SIG-M5 (cell line): ENCODE data around the gene CLSTN2.

Experiments used
- DNase-seq: peaks from one replicate; lab custom pipeline; 2025; lab: John Stamatoyannopoulos, UW

The CLSTN2 gene

DNA sequence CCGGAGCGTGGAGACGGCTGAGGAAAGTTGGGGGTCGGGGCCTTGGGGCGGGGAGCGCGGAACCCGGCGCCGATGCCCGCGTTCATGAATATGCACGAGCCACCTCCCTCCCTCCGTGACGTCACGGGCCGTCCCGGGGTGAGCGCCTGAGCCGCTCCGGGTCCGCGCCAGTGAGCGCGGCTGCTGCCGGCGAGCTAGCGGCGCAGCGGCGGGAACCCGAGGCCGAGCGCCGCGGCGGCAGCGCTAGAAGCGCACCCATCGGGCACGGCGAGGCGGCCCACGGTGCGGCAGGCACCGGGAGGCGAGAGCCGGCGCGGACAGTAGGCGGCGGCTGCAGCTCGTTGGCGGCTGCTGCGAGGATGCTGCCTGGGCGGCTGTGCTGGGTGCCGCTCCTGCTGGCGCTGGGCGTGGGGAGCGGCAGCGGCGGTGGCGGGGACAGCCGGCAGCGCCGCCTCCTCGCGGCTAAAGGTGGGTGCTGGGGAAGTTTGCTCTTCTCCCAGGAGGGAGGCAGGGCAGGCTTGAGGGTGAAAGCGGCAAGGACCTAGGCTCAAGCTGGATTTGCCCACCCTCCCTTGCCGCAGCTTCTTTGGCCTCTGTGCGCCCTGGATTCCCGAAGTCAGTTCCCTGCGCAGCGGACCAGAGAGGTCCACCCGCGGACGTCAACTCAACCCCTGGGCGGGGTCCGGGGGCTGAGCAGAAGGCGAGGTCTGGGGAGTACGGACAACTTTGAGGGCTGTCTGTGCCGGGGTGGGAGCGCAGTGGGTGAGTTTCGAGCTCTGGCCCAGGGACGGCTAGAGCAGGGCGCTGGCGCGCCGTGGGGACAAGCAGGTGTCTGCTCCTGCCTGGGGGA, at the start of gene CLSTN2:
TSS of gene CLSTN2 (plus strand) at position 170 of the 850 bp plus-strand sequence.
- DNase-seq: no peak

DNA sequence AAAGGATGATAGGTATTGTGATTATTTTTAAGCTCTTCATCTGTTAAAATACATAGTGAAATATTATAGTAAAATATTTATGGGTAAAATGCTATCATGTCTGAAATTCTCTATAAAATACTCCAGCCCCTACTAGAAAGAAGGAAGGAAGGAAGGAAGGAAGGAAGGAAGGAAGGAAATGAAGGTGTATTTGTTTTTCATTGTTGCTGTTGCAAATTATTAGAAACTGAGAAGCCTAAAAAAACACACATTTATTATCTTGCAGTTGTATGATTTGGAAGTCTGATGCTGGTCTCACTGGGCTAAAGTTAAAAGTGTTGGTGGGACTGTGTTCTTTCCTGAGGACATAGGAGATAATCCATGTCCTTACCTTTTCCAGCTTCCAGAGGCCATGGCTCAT, 47.6 kb upstream of the CLSTN2 start:
- DNase-seq: no peak

DNA sequence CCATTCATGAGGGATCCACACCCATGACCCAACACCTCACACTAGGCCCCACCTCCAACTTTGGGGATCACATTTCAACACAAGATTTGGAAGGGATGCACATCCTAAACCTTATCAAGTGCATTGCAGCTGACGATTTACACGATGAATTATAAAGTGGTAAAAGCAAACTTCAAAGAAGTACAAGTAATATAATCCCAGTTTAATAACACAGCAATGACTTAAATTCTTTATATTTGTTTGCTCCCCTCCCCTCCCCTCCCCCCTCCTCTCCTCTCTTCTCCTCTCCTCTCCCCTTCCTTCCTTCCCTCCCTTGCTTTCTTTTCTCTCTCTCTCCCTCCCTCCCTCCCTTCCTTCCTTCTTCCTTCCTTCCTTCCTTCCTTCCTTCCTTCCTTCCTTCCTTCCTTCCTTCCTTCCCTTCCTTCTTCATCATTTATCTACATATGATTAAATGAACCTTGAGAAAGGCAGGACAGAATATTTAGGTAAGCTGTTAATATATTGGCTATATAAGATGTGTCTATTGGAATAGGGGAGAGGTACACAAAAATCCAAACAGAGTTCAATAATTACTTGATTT, 46.3 kb upstream of the CLSTN2 start:
- DNase-seq: no peak

DNA sequence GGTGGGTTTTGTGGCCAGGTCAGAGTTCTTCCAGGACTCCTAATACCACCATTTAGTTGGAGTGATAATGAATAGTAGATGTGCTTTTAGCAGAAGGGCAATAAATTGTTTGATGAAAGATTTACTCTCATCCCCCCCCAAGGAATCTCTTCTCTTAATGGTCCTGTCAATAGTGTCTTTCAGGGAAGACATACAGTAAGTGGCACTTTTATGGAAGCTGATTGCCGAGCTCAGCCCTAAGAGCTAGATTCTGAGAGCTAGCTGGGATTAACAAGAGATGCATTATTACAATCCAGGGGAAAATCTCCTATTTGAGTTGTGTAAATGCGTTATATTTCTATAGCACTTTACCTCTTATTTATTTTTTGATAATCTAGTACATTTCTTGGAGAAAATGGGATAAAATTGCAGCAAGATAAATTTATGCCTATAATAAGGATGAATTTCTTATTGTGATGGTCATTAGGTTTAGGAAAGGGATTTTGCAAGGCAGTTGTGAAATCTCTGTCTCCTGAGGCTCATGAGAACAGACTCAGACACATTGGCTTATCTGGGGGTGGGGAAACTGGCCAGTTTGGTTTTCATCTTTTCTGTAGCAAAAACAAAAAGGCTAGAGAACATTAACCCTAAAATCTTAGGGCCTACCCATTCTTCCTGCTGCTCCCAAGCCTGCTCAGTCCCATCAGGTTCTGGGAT, 41.6 kb upstream of the CLSTN2 start:
- no peak for DNase-seq

DNA sequence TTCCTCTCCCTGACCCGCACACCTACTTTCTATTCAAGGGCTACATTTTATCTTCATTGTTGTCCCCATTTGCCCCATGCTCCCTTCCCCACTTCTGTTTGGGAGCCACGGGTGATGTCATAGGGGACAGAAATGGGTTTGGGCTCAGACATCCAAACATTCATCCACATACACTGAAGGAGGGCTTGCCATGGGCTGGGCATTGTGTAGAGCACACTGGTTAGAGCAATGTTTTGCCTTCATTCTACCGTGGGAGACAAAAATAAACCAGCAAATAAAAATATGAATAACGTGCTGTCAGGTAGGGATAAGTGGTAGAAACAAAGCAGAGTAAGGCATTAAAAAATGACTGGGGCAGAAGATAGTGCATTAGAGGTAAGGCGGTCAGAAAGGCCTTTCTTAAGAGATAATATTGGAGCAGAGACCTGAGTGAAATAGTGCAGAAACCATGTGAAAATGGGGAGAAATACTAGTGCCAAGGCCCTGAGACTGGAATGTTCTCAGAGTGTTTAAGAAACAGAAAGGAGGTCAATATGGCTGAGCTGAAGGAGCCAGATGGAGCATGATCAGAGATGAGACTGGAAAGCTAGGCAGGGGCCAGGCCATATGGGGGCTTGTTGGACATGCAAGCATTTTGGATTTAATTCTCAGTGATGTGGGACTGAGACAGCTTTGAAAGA, 40.9 kb upstream of the CLSTN2 start:
- no peak for DNase-seq

DNA sequence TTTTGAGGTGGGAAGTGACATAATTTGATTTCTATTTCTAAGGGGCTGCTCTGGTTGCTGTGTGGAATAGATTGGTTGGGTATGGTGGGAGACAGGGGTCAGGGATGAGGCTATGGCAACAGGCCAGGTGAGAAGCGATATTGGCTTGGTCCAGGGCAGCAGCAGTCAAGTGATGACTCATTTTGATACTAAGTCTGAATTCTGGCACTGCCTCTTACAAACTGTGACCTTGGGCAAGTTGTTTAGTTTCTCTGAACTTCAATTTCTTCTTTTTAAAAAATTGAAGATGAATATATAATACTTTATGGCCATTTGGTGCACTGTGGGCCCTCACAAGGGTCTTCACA, 40.4 kb upstream of the CLSTN2 start:
- DNase-seq: no peak

DNA sequence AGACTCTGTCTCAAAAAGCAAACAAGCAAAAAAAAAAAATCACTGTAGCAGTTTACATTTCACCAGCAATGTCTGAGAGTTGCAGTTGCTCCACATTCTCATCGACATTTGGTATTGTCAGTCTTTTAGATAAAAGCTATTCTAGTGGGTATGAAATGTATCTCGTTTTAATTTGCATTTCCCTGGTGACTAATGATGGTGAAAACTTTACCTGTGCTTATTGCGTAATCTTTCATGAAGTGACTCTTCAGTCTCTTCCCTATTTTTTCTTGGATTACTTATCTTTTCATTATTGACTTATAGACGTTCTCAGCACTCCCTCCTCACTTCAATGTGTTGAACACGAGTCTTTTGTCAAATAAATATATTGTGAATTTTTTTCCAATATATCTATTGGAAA, 37.2 kb upstream of the CLSTN2 start:
- no peak for DNase-seq

DNA sequence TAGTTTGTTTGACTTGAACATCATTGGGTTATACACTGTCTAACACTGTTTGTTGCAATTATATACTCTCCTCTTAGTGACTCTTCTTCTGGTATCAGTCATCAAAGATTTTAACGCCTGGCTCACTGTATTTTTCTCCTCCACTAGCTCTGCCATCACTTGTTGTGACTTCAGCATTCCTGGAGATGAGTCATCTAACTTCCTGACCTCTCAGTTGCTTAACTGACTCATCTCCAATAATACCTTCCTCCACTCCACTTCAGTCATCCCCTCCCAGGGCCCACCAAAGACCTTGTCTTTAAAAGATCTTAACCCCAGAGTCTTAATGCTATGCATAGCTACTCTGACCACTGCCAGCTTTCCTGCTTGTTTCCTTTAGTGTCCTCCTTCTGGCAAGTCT, 28.6 kb upstream of the CLSTN2 start:
- no peak for DNase-seq

DNA sequence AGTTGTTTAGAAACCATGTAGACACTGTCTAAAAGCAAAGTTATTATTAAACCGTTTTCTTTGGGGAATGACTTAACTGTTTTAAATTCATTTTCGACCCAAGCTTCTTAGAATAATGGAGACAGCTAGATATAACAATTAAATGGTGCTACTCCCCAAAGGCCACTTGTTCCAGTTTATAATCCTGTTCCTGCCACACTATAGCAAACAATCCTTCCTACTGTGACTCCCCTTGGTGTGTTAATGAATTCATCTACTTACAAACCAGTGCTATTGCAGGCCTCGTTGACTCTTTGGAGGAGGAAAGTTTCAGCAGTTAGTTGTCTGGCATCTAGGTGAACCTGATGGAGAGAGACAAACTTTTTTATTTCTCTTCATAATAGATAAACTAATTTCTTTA, 25.2 kb upstream of the CLSTN2 start:
- no peak for DNase-seq

DNA sequence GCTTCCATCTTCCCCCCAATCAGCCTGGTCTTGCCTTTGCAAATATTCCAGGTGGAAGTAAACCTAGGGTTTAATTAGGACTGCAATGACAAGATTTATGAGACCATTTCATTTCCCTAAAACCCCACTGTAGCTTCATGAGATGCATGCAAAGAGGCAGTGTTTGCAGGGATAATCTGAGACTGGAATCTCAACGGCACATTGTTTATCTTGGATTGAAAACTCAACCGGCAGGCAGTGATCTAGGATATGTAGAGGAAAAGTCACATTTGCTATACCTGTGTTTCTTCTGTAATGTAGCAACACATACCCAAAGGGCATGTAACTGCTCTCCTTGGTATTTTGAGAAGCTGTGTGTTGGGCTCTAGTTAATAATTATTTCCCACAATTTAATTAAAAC, 18.7 kb upstream of the CLSTN2 start:
- DNase-seq: no peak

DNA sequence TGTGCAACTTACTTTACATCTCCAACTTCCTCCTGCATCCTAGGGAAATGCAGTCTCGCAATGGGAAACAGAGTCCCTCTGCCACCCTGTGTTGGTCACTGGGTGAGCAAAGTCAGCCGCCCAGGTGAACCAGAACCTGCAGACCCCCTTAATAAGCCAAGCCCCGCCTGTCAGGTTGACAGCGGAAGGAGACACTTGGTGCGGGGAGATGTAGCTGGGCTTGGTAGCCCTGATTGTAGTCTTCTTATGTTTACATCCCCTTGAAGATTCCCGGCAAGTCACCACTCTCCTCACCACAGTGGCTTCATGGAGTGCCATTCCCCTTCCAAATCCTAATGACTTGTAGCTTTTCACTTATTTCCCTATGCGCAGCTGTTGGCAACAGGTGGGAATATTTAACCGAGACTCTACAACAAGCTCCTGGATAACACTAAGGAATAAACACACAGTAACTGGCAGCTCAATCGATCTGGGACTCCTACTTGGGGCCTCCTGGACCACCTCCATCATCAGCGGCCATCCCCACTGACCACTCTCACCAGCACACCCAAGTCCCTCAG, 17.7 kb upstream of the CLSTN2 start:
- DNase-seq: no peak

DNA sequence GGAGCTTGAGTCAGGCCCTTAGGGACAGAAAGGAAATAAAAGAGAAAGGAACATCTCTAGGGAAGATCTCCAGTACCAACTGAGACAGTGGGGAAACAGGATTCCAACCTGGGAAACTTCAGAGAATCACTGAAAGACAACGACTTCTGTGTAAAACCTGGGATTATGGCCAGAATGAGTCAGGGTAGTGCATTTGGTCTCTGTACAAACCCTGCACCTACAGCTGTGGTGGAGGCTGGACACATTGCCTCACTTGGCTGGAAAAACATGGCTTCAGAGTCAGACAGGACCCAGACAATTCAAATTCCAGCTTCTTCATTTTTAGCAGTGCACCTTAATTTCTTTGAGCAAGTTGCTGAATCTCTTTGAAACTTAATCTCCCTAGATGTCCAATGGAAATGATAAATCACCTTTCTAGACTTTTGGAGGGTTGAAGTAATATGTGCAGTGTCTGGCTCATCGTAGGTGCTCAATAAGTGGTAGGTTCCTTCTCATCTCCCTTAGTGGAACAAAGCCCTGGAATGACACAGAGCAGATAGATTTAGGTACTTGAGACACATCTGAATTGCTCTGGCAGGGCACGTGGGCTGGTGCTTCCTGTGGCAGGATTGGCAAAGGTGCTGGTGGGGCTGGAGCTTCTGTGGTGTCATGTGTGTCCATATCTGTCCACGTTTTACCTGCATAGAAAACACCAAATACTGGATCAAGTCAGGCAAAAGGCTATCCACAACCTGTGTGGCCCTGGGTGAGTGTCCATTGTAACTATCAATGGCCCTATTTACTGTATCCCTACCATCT, 6.1 kb upstream of the CLSTN2 start:
- DNase-seq: no peak

DNA sequence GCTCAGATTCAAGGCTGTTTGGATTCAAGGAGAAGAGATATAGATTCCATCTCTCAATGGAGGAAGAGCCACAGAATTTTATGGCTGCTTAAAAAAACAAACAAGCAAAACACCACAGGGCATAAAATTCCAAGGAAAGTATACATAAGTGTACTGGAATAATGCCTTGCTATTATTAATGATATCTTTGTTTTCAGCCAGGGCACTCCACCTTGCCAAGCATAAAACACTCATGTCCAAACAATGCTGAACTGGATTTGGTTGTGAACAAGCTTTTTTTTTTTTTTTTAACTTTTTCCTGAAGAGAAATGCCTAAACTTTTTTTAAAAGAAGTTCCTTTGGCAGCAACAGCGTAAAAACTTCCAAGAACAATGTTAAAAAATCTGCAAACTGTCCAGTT, 4.8 kb upstream of the CLSTN2 start:
- DNase-seq: no peak

DNA sequence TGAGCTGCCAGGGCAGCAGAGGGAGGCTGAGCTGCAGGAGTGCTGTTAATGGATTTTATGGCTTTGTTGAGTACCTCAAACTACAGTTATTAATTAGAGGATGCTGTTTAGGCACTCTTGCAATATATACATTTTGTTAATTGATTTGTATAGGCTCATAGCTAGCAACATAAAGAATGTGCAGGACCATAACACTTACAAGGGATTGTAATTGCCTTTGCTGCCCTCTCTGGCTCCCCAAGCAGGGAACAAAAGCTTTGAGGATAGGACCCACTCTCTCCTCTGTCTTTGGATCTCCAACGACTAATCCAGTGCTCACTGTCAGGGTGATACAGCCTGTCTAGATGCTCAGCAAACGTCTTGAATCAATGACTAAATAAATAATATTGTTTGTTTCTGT, 1.2 kb upstream of the CLSTN2 start:
- no peak for DNase-seq

DNA sequence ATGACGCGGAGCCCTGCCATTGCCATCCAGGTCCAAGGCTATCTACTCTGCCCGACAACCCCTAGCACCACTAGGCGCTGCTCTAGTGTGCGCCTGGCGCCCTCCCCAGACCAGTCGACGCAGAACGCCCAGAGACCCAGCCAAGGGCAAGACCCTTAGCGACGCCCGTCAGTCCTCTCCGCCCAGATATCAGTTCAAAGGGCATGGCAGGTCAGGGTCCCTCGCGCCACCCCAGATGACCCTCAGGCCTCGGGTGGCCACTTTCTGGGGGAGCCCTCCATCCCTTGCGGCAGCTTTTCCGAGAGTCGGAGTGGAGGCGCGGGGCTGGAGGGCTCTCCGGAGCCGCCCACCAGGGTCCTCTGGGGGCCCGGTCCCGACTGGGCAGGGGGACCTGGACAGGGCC, 371 bp upstream of the CLSTN2 start:
- no peak for DNase-seq

DNA sequence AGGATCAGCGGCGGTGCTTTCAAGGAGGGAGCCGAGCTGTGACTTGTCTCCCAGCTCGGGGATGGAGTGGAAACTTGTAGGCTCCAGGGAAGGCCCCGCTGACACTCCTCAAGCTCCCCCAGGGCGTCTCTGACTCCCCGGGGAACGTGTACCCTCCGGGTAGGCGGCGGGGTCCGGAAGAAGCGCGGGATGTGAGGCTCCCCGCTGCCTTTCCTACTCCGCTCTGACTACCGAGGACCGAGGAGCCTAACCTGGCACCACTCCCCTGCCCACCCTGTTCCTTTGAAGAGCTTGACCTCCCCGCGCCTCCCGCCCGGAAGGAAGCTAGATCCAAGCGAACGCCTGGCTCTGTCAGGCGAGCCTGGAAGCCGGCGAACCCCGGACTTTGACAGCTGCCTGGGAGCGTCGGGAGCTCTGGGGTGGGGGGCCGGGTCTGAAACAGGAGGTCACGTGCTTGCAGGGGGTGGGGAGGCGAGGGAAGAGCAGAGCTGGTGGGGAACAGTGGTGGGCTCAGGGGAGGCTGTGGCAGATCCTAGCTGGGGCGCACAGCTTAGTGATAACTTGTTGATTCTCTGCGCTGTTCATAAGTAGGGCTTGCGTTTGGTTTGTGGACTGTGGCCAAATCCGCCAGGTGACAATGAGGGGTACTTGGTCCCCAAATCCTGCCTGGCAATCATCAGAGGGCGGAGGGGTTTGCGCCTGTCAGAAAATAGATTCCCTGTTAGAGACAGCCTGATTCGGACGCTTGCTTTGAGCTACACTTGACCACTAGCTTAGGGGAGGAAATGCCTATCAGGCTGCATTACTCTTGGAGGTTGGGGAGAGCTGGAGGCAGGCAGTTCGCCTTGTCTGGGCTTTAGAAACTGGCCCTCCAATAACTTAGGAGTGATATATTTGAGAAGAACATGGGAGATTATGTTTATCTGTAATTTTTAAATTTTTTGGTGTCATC, 1.2 kb downstream of the CLSTN2 start:
- no peak for DNase-seq

DNA sequence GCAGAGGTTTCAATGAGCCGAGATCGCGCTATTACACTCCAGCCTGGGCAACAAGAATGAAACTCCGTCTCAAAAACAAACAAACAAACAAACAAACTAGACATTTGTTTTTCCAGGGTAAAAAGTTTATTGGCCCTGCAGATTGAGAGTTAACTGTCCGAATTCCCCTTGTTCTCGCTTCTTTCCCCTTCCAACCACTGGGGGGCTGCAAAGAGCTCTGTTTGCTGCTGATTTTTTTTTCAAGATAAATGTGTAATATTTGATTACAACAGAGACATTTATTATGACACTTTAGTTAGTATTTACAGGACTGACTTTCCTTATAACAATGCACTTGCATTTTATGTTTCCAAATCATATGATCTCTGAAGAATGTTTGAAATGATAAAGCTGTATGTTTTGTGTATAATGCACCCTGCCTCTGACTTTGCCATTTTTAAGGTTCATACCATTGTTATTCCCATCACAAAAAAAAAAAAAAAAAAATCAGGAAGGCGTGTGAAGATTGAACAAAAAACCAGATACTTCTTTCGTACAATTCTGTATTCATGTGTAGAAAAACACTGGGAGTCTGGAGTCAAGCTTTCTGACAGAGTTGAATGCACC, 2.8 kb downstream of the CLSTN2 start:
- no peak for DNase-seq

DNA sequence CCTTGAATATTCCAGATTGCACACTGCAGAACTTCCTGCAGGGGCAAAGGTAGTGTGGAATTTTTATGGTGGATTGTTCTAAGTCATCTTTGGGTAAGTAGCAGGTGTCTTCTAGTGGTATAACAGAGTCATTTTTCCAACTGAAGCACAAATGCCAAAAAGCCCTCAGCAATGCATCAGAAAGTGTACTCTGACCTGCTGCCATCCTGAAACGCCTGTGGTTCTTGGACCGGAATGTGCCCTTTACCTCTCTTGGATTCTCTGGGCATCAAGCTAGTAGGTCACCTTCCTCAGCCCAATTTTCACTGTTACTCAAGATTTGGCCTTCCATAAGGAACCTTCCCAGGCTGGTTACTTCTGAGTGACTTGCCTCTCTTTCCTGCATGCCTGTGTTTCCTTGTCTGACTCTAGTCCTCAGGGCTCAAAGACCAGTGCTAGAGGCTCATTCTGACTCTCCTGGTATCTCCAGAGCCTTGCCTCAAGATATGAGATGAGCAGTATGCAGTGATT, 4.8 kb downstream of the CLSTN2 start:
- no peak for DNase-seq

DNA sequence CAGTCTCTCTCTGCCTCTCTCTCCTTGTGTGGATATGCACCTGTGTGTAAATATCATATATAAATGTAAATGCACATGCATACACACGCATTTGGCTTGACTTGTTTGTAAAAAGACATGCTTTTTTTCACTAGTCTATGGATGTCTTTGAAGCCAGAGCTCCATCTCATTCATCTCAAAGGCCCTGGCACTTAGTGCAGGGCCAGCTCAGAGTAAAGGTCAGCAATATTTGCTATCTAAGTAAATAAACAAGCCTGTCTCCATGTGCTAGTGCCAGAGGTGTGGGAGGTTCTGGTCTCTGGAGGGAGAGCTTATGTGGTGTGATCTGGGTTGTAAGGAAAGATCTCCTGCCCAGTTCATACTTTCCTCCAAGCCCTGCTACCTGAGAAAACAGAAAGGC, 5.6 kb downstream of the CLSTN2 start:
- DNase-seq: no peak

DNA sequence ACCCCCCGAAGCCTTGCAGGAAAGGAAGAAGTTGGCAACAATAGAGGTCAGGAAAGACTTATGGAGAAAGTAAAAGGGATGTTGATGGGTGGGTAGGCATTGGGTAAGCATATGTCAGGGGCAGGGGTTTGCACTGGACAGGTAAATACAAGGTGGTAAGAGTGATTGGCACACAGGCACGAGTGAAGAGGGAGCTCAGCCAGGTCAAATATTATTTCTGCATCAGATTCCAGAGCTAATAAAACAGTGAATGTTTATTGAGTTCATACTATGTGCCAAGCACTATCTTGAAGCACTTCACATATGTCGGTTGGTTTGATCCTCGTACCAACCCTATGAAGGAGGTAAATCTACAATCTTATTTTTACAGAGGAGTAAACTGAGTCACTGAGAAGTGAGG, 6.6 kb downstream of the CLSTN2 start:
- DNase-seq: no peak
